Femur (tissue), 1 donor: ENCODE results near the gene INPP1.

Experiments used
- DNase-seq: peaks from one replicate; pipeline ENCODE4 v3.0.0-alpha.2; 2017

The INPP1 gene

GRCh38 chr2:190412966-190413365, 69.6 kb downstream of the INPP1 start:
- no peak for DNase-seq

GRCh38 chr2:190413421-190413820, 70.0 kb downstream of the INPP1 start:
- DNase-seq: no peak

GRCh38 chr2:190415251-190415650, 71.9 kb downstream of the INPP1 start:
- DNase-seq: no peak

- no peak for DNase-seq
These were observed 72.7 kb downstream of the INPP1 start for GRCh38 chr2:190415794-190416775.

- DNase-seq: no peak
These were observed 73.9 kb downstream of the INPP1 start for GRCh38 chr2:190417045-190417842.

GRCh38 chr2:190418727-190419126, 75.3 kb downstream of the INPP1 start:
- no peak for DNase-seq

GRCh38 chr2:190420801-190421200, 77.4 kb downstream of the INPP1 start:
- no peak for DNase-seq
